ENCODE measurements around the gene TMEFF2. TPM values are rescaled to one million over a fixed set of nuclear protein-coding genes. Genes with fewer than 3 reads are reported as not detected.

The TMEFF2 gene
- polyA plus RNA-seq, 1 donor from 2014 or later, result not detected

DNA sequence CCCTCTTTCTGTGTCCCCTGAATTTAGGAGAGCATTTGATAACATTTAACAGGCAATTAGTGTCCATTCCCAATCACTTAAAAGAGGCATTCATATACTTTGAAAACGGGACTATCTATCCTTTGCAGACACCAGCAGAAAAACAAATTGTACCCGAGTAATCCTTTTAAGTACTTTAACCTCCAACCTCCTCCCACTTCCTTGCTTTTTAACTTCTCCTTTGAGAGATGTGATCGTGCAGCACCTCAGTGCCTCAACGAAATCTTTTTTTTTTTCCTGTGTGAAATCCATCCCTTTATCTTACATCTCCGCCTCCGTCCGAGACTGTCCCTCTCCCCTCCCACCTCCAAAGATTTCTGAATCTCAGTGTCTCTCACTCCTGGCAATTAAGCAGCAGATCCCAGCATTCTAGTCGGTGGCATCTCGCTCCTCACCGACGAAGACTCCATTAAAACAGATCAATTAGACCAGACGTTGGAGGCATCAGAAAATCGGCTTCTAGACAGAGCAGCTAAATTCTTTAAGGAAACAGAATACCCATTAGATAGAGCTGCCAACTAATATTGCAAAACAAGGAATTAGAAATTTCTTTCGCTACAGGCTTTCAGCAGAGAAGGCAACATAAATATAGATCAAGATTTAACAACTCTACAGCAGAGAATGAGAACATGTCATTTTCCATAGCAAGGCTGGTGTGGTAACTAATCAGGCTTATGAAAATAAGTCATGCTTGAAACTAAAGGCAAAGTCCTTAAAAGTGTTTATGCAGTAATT is 1.9 kb upstream of the TMEFF2 start:
- H3K27ac Mint-ChIP-seq, result no peak overlapping the region
- peaks cover 11 to 19% (median 13%) of the 10 kb centered on the region in 3 donors for H3K4me1 Mint-ChIP-seq
- H3K27me3 Mint-ChIP-seq, result peaks cover 46% of the 10 kb centered on the region
- no peaks in the 10 kb centered on the region for H3K36me3 Mint-ChIP-seq
- peaks cover 0 to 2% (median 0%) of the 10 kb centered on the region in 3 donors for H3K9me3 Mint-ChIP-seq
- H3K4me3 Mint-ChIP-seq, result peak overlapping the region; percentile 12 to 92 (median 83)

DNA sequence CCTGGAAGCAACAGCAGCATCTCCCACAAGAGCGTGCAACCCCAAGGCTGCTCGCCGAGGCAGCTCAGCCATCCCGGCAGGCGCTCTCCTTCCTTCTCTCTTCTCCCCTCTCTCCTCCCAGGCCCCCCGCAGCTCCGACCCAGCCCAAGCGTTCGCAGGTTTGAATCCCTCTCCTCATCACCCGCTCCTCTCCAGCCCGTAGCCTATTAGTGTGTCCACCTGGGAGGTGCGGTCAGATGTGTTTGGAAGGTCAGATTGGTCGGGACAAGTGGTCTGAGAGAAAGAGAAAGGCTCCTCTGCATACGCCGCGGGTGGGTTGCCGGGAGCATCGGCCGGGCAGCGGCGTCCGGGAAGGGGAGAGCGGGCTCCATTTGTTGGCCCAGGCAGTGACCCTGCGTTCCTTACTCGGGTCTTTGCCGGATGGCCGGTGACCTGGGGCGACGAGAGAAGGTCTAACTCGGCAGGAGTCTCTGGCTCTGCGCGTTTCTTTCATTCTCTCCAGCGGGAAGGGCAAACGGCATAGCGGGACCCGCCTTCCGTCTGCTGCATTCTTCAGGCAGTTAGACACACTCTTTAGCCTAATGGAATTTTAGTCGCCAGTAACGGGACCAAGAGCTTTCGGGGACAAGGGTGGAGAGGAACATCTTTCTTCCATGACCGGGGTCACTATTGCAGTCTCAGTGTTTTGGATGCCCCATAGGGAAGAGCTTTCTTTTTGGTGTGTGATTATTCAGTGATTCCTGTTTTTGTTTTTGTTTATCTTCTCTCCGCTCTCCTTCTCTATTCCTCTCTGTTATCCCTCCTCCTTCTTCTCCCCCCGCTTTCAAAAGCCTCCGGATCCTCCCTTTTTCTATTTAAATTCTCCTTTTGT is 1.1 kb upstream of the TMEFF2 start:
- no peaks in the 10 kb centered on the region for H3K36me3 Mint-ChIP-seq
- H3K27me3 Mint-ChIP-seq, result peaks cover 50% of the 10 kb centered on the region
- no peak overlapping the region for H3K27ac Mint-ChIP-seq
- H3K4me3 Mint-ChIP-seq, result peak overlapping the region; percentile 12 to 92 (median 83)
- H3K4me1 Mint-ChIP-seq, result peaks cover 11 to 19% (median 13%) of the 10 kb centered on the region in 3 donors
- H3K9me3 Mint-ChIP-seq, result no peaks in the 10 kb centered on the region

DNA sequence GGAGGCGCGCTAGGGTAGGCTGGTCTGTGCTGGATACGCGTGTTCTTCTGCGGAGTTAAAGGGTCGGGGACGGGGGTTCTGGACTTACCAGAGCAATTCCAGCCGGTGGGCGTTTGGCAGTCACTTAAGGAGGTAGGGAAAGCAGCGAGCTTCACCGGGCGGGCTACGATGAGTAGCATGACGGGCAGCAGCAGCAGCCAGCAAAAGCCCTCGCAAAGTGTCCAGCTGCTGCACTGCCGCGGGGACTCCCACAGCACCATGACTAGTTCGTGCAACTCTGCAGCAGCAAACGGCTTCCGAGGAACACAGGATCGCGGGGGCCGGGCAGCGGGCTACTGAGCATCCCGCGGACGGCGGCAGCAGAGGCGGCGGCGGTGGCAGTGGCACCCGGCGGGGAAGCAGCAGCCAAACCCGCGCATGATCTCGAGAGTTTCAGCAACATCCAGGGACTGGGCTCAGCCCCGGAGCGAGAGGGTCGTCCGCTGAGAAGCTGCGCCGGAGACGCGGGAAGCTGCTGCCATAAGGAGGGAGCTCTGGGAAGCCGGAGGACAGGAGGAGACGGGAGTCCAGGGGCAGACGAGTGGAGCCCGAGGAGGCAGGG is 368 bp downstream of the TMEFF2 start:
- Mint-ChIP-seq H3K27ac (no peak overlapping the region), H3K9me3 (no peaks in the 10 kb centered on the region), H3K4me3 (peak overlapping the region; percentile 16 to 88 (median 83)), H3K36me3 (no peaks in the 10 kb centered on the region), H3K27me3 (peaks cover 52% of the 10 kb centered on the region), H3K4me1 (peaks cover 11 to 19% (median 13%) of the 10 kb centered on the region in 3 donors)

DNA sequence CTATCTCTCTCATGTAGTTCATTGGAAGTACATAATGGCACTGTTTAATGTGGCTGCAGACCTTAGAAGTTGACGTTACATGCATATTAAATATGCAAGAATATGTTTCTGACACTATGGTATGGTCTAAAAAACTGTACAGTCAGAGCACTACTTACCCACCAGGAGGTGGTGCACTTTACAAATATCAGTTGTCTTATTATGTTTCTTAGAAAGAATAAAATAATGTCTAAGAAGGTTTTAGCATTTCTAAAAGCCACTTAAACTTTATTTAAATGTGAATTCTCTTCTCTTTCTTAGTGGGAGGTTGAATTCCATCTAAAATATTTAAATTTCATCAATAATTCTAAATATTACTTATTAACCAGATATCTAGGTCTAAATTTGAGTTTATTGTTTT is 4.3 kb downstream of the TMEFF2 start:
- H3K9me3 Mint-ChIP-seq, result no peaks in the 10 kb centered on the region
- H3K27ac Mint-ChIP-seq, result no peak overlapping the region
- peaks cover 37% of the 10 kb centered on the region for H3K27me3 Mint-ChIP-seq
- peaks cover 0 to 5% (median 2%) of the 10 kb centered on the region in 3 donors for H3K4me1 Mint-ChIP-seq
- H3K36me3 Mint-ChIP-seq, result no peaks in the 10 kb centered on the region
- H3K4me3 Mint-ChIP-seq, result no peak overlapping the region

DNA sequence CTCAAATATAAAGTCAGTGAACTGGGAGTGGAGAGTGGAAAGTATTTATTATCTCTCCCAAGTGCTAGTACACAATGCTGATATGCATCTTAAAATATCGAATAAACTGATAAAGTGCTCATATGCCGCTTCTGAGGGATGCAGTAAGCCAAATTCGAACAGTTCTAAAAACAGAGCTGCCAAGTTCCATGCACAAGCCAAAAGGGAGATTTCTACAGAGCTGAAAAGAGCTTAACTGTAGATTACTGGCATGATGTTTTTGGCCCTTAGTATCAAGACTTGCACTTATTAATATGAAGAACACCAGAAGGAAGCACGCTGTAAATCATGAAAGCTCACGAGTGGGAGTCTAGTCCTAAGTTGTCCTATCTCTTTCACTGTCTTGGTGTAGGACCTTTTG is 7.9 kb downstream of the TMEFF2 start:
- Mint-ChIP-seq H3K27ac (no peak overlapping the region), H3K4me1 (no peaks in the 10 kb centered on the region), H3K4me3 (no peak overlapping the region), H3K27me3 (peaks cover 12% of the 10 kb centered on the region), H3K9me3 (no peaks in the 10 kb centered on the region), H3K36me3 (no peaks in the 10 kb centered on the region)

DNA sequence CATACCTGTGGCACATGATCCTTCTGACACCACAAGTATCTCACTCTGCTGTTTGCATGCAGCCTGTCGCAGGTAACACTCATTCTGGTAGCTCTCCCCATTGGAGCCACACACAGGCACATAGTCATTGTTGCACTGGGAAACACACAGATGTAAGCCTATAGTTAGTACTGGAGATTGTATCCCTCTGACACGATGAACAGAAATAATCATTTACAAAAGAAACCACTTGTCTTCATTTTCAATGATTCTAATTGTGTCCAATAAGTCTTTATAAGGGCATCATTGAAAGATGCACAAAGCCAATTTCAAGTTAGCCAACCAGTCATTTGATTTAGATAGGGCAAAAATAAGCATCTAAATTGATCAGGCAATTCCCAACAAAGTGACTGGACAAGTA is 10.4 kb downstream of the TMEFF2 start:
- Mint-ChIP-seq H3K27ac (no peak overlapping the region), H3K36me3 (no peaks in the 10 kb centered on the region), H3K27me3 (peaks cover 2% of the 10 kb centered on the region), H3K9me3 (no peaks in the 10 kb centered on the region), H3K4me1 (no peaks in the 10 kb centered on the region), H3K4me3 (no peak overlapping the region)

DNA sequence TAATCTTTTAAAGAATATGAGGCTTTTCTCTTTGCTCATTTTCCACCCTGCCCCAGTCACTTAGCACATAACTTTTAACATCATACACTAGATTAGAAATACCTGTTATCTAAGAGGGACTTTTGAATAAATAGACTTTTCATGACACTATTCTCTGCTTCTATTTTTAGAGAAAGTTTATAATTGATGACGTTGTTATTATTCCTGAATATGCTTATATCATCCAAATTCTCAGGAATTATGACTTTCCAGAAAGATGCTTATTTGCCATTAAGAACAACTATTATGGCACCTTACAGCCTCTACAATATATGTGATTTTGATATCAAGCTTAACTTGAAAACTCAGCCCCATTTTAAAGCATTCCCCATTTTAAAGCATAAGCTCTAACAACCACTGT is 11.4 kb downstream of the TMEFF2 start:
- Mint-ChIP-seq H3K27me3 (peaks cover 2% of the 10 kb centered on the region), H3K4me3 (no peak overlapping the region), H3K4me1 (no peaks in the 10 kb centered on the region)

DNA sequence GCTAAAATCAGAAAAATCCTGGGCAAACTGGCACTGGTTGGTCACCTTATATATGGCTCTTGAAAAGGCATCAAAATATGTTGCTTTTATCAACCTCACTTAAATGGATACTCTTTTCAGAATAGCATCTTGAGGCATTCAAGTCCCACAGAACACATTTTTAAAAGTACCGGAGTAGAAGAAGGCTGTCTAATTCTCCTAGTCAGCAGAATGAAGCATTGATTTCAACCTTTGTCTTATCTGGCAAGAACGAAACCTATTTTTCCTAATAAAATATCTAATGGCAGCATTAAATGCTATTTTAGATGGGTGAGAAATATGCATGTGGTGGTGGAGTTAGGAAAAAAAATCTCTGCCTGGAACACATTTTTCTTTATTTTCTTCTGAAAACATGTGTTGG is 27.8 kb downstream of the TMEFF2 start:
- Mint-ChIP-seq H3K27ac (no peak overlapping the region), H3K9me3 (no peaks in the 10 kb centered on the region), H3K27me3 (peaks cover 2% of the 10 kb centered on the region), H3K4me3 (no peak overlapping the region), H3K36me3 (no peaks in the 10 kb centered on the region), H3K4me1 (peaks cover 0 to 2% (median under 1%) of the 10 kb centered on the region in 3 donors)

More for the DNA sequence above, 11.4 kb downstream of the TMEFF2 start:
- Mint-ChIP-seq H3K9me3 (no peaks in the 10 kb centered on the region), H3K27ac (no peak overlapping the region), H3K36me3 (no peaks in the 10 kb centered on the region)

DNA sequence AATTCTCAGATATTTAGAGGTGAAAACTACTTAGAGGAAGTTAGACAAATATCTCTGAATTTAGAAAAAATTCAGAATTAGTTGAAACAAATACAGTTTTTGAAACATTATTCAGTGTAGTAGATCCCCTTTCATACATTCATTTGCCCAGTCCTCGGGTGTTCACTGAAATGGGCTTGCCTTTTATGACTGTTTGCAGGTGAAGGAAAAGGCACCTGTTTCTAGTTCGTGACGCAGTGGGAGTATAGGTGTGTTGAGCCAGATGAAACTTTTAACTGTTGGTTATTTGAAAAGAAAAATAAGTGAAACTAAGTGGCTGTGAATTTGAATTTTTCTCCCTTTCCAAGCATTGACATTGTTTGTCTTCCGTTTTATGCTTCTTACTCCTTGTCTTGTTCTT is 28.9 kb downstream of the TMEFF2 start:
- peaks cover 3% of the 10 kb centered on the region for H3K27me3 Mint-ChIP-seq
- H3K27ac Mint-ChIP-seq, result no peak overlapping the region
- H3K9me3 Mint-ChIP-seq, result no peaks in the 10 kb centered on the region
- peaks cover 4 to 8% (median 7%) of the 10 kb centered on the region in 3 donors for H3K4me1 Mint-ChIP-seq
- H3K4me3 Mint-ChIP-seq, result no peak overlapping the region
- no peaks in the 10 kb centered on the region for H3K36me3 Mint-ChIP-seq

DNA sequence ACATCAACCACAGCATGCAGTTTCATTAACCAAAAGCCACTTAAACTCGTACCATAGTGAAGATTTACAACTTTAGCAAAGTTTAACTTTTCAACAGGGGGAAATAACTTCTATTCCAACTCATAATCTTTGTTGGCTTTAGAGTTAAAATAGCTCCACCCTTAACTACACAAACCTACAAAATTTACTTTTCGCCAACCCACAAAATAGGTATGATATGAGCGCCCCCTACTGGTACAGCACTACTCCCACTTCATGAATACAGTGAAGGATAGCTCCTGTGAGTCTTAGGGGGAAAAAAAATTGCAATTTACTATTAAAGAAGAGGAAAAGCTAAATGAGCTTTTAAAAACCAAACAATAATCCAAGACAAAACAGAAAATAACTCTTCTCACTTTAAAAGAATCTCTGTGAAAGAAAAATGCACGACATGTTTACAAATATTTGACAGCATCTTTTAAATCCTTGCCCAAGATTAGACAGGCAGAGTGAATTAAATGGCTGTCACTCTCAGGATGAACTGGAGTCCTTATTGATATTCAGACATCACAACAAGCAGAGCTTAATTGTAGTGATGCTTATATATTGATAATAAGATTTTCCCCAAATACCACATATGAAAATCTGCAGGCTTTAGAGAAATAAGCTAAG is 32.2 kb downstream of the TMEFF2 start:
- no peaks in the 10 kb centered on the region for H3K9me3 Mint-ChIP-seq

DNA sequence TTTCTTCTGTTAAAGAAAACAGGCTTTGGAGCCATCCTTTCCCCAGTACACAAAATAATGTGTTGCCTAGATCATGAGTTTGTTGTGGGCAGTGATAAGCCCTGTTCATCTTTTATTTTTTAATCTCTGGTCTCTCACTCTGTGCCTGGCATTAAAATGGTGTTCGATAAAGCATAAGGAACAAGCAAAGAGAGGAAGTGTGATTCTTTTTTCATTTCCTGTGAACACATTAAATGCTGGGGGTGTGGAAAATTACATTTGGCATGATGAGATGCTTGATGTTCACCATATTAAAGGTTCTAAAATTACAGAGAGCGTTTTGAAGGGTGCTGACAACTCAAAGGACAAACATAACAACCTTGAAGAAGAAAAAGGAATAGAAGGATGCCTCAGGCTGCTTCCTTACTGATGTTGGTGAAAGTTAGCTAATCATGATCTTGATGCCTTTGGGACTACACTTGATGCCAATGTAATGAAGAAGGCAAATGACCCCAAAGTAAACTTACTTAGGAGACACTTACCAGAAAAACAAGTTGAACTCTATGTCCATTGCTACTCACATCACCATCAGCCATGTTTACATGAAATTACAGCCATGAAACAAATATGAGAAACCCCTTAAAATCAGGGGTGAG is 33.0 kb downstream of the TMEFF2 start:
- H3K4me1 Mint-ChIP-seq, result peaks cover 4 to 10% (median 8%) of the 10 kb centered on the region in 3 donors
- no peaks in the 10 kb centered on the region for H3K36me3 Mint-ChIP-seq
- H3K4me3 Mint-ChIP-seq, result no peak overlapping the region
- no peaks in the 10 kb centered on the region for H3K9me3 Mint-ChIP-seq
- H3K27ac Mint-ChIP-seq, result no peak overlapping the region
- peaks cover 2% of the 10 kb centered on the region for H3K27me3 Mint-ChIP-seq

More for the DNA sequence above, 32.2 kb downstream of the TMEFF2 start:
- Mint-ChIP-seq H3K27ac (no peak overlapping the region), H3K36me3 (no peaks in the 10 kb centered on the region), H3K27me3 (peaks cover 3% of the 10 kb centered on the region), H3K4me3 (peak overlapping the region in 2 of 4 donors; percentile 1 to 10), H3K4me1 (peaks cover 4 to 10% (median 8%) of the 10 kb centered on the region in 3 donors)

DNA sequence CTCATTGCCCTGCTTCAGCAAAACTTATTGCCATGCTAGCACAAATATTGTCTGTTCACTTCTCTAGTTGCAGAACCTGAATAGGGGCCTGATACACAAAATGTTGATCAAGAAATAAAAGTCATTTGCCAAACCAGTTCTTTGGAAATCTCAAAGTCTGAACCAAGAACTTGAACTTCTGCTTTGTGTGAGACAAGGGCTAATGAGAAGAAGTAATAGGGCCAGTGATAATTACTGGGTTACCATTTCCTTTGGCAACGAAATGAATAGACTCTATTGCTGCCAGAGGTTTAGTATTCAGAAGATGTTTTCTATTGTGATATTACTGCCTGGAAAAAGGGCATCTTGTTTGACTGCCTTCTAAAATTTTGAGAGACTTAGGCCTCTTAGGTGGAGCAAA is 35.0 kb downstream of the TMEFF2 start:
- no peaks in the 10 kb centered on the region for H3K36me3 Mint-ChIP-seq
- H3K27ac Mint-ChIP-seq, result no peak overlapping the region
- peaks cover 1% of the 10 kb centered on the region for H3K27me3 Mint-ChIP-seq
- no peak overlapping the region for H3K4me3 Mint-ChIP-seq
- no peaks in the 10 kb centered on the region for H3K9me3 Mint-ChIP-seq
- H3K4me1 Mint-ChIP-seq, result peaks cover 5 to 10% (median 8%) of the 10 kb centered on the region in 3 donors

DNA sequence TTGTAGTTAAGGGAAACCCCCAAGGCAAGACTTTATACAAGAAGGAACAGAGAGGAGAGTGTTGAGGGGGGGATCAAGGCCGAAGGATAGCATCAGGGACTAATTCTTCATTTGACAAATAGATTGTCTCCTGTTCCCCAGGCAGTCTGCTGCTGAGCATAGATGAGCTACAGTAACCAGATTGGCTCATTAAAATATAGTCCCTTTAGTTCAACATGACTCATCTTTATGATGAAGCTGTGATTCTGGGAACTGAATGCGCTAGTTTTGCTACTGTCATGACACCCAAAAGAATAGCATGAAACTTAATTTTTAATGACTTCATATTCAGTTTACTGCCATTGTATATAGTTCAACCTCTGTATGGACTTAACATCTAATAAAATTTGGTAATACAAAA is 35.5 kb downstream of the TMEFF2 start:
- no peaks in the 10 kb centered on the region for H3K36me3 Mint-ChIP-seq
- H3K4me3 Mint-ChIP-seq, result no peak overlapping the region
- H3K9me3 Mint-ChIP-seq, result no peaks in the 10 kb centered on the region
- H3K4me1 Mint-ChIP-seq, result peaks cover 5 to 10% (median 8%) of the 10 kb centered on the region in 3 donors
- peaks cover 1% of the 10 kb centered on the region for H3K27me3 Mint-ChIP-seq
- H3K27ac Mint-ChIP-seq, result peak overlapping the region in 1 of 3 donors; percentile 48

DNA sequence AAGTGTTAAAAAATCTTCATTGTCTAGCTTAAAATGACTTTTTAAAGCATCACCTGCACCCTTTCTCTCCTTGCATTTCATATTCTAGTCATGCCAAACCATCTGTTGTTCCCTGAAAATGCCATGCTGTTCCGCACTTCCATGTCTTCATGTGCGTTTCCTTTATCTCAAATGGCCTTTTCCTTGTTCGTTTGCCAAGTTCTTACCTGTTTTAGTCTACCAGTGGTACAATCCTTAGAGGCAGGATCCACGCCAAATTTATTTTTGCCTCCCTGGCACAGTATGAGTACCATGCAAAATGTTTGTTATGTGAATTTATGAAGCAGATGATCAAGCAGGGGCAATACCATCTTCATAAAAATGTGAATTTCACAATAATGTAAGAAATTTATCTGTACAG is 37.0 kb downstream of the TMEFF2 start:
- Mint-ChIP-seq H3K36me3 (no peaks in the 10 kb centered on the region), H3K27ac (no peak overlapping the region), H3K9me3 (no peaks in the 10 kb centered on the region), H3K27me3 (peaks cover 1% of the 10 kb centered on the region), H3K4me1 (peaks cover 5 to 10% (median 8%) of the 10 kb centered on the region in 3 donors), H3K4me3 (no peak overlapping the region)

Measured in IgD-negative memory B cell (primary cell).